HG03159 (cell line): Measurements from ENCODE around the gene RANBP10.
"Not testable (repeated sequence)": the region's sequence is repeated elsewhere in the genome, so short reads cannot be mapped to it uniquely, and the experiment has no call there.

Experiments
- ATAC-seq: cut with Tn5 transposase; IDR thresholded peaks from one replicate; pipeline ENCODE4 v1.9.1; 2021; ENCODE audit warnings: mild to moderate bottlenecking, moderate library complexity; ENCODE audit not compliant: unreplicated experiment

Gene RANBP10

GRCh38 chr16:67719048-67719777 is 87.1 kb downstream of the RANBP10 start, which contains the start of gene GFOD2:
TSS of gene GFOD2 (minus strand) at chr16:67719316. CDS start at chr16:67685715, 33,601 bp downstream.
- ATAC-seq: peak; percentile 82

GRCh38 chr16:67718668-67719047 is 87.7 kb downstream of the RANBP10 start:
- ATAC-seq: no peak

GRCh38 chr16:67716097-67716496 is 90.3 kb downstream of the RANBP10 start:
- no peak for ATAC-seq

GRCh38 chr16:67714522-67714921 is 91.8 kb downstream of the RANBP10 start:
- no peak for ATAC-seq

GRCh38 chr16:67713647-67714273 is 92.6 kb downstream of the RANBP10 start:
- ATAC-seq: no peak

- no peak for ATAC-seq
Measured at GRCh38 chr16:67710607-67711006, 95.8 kb downstream of the RANBP10 start.

GRCh38 chr16:67709050-67709449 is 97.3 kb downstream of the RANBP10 start:
- no peak for ATAC-seq

GRCh38 chr16:67708368-67708771 is 98.0 kb downstream of the RANBP10 start:
- ATAC-seq: no peak

GRCh38 chr16:67707790-67708189 is 98.6 kb downstream of the RANBP10 start:
- no peak for ATAC-seq

- no peak for ATAC-seq
Measured at GRCh38 chr16:67707210-67707609, 99.2 kb downstream of the RANBP10 start.

GRCh38 chr16:67704110-67704509 is 102.2 kb downstream of the RANBP10 start:
- no peak for ATAC-seq

GRCh38 chr16:67703626-67704025 is 102.7 kb downstream of the RANBP10 start:
- ATAC-seq: no peak

- no peak for ATAC-seq
Measured at GRCh38 chr16:67702130-67702529, 104.2 kb downstream of the RANBP10 start.

- no peak for ATAC-seq
Measured at GRCh38 chr16:67701420-67701819, 104.9 kb downstream of the RANBP10 start.

GRCh38 chr16:67699265-67699664 is 107.1 kb downstream of the RANBP10 start:
- ATAC-seq: no peak

- ATAC-seq: no peak
Measured at GRCh38 chr16:67697422-67698185, 108.8 kb downstream of the RANBP10 start.

- ATAC-seq: no peak
Measured at GRCh38 chr16:67694611-67695010, 111.7 kb downstream of the RANBP10 start.

GRCh38 chr16:67693517-67694285 is 112.7 kb downstream of the RANBP10 start:
- not testable (repeated sequence) for ATAC-seq

- no peak for ATAC-seq
Measured at GRCh38 chr16:67685388-67686112, 120.8 kb downstream of the RANBP10 start.

GRCh38 chr16:67683767-67684166 is 122.6 kb downstream of the RANBP10 start:
- ATAC-seq: no peak
